T1000 (cell line): ENCODE data around the gene RND3.

Experiments used
- DNase-seq: peaks from one replicate; lab custom pipeline; 2025; ENCODE audit warnings: mixed read lengths; lab: John Stamatoyannopoulos, UW

The RND3 gene

DNA sequence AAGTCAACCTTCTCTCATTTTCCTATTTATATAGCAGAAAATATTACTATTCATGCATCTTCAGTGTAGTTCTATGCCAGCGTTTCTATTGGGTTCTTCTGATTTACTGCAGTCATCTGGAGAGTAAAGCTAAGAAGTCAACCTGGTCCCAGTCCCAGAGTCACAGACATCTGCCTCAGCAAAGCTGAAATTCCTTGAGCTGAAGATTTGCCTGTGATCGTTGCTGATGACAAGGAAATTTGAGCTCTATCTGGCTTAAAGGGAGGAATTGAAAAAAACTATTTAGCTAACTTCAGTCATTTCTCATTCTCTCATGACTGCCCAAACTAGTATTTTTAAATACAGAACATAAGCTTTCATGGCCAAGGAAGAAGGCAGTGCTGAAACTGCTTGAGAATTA lies 45.7 kb downstream of the RND3 start:
- no peak for DNase-seq

GRCh38 chr2:150441226-150441625 lies 46.2 kb downstream of the RND3 start:
- DNase-seq, result no peak

GRCh38 chr2:150438654-150439053 lies 48.8 kb downstream of the RND3 start:
- DNase-seq, result no peak

DNA sequence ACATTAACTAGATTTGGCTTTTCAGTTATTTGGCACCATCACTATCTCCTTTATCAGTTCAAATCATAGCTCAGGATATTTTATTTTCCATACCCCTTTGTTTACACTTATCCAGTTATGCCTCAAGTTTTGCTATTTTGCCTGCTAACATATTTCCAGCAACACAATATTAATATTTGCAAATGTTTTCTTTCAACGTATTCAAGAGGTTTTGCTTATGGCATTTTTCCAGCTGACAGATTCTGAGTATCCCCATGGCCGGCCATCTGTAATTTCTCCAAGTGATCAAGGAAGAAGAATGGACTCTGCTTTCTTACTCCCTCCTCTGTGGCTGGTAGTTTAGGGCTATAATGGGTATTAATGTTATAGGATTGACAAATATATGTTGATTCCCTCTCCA lies 49.4 kb downstream of the RND3 start:
- no peak for DNase-seq

DNA sequence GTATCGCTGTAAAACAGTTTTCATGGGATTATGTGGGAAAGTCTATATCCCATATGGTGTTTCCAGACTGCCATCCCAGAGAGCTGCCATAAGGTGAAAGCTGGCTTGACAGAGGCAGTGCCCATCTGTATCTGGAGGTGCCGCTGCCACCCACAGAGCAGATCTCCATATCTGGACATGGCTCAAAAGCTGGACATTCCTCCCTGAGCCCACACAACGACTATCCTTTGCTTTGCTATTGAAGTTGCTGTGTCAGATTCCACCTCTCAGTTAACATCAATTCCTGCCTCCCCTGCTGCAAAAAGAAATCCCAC lies 55.2 kb downstream of the RND3 start:
- DNase-seq, result no peak

DNA sequence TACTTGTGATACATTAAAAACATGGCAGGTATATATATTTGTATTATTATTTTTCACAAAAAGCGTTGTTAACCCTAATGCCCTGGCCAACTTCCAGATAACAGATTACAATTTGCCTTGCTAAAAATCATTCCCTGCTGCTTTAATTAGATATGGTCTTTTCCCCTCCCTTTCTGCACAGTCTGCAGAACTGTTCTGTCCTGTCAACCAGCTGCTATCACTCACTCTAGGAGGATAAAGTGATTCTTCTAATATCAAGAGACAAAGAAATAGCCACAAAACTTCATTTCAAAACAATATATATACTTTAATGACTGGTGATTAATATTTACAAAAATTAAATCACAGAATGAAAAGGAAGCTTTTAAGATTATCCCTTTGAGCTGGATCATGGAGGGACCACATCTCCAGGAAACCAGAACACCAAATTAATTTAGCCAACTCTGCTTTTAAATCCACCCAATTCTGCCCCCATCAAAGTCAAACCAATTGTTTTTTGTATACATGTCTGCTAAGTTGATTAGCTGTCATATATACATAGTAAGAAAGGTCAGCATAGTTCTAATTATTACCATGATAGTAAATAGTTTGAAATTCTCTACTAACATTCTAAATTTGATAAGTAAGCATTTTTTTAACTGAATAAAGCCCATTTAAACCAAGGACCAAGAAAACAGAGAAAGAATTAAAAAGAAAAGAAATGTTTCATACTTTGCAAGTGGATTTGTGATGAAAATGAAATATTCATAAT lies 55.7 kb downstream of the RND3 start:
- no peak for DNase-seq

- DNase-seq, result no peak
Observed at GRCh38 chr2:150429384-150429961, 58.0 kb downstream of the RND3 start.

DNA sequence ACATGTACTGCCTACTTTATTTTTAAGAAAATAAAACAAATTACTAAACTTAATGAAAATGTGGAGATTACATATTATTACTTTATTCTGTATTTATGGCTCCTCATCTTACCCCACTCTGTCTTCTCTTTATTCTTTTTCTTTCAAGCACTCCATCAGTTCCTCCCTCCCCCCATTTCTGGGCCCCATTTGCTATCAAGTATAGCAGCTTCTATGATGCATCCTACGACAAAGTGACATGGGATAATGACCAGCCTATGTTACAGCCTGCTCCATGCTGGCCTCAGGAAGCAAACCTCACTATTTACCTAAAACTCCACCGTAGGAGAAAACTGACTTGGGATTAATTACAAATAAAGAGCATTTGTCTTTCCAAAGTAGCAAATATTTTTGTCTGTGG lies 58.8 kb downstream of the RND3 start:
- no peak for DNase-seq

DNA sequence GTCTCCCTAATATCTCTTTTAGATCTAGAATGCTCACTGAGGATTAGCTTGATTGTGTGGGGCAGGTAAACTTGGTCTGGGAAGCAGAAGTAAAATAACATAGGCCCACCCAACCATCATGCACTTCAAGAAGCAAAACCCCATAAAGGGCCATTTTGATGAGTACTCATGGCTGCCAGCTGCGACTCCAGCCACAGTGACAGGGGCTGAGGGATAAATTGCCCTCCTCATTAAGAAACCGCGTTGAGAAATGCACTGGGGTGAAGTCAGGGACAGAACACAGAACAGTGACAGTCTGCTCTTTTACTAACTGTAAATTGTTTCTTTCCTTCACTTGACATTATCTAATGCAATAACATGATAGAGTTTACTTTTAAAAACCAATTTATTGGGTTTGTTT lies 60.2 kb downstream of the RND3 start:
- DNase-seq, result no peak

DNA sequence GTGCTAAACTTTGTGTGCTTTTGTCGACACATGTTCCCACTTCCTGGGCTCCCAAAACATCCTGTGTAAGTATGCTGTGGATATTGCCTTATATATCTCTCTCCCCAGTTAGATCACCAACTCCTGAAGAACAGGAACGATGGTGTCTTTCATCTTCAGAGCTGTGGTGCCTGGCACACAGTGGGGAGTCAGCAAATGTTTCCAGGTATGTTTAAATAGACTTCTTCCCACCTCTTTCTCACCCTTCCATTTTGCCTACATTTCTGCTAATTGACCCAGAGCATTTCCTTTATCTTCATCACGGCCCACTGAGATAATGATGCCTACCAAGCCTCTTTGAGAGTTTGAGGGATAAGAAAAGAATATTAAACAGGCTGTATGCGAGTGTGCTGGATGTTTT lies 60.7 kb downstream of the RND3 start:
- no peak for DNase-seq

GRCh38 chr2:150426315-150426714 lies 61.2 kb downstream of the RND3 start:
- DNase-seq, result no peak

GRCh38 chr2:150425121-150425955 lies 62.1 kb downstream of the RND3 start:
- no peak for DNase-seq

DNA sequence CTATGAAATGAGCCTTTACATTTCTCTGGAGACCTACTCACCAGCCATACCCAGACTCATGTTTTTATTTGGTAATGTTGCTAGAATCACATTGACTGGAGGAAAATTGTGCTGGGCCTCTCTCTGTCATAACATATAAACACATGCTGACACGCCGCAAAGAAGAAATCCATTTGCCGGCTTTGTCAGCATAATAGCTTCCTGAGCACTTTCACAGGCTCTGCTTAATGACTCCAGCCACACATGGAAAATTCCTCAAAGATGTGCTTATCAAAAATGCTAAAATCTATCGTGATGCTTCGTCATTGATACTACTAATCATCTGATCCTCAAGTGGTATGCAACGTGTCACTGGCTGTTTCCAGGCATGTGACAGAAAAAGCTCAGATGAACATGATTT lies 63.1 kb downstream of the RND3 start:
- DNase-seq, result no peak

- DNase-seq, result no peak
Observed at GRCh38 chr2:150421126-150421651, 66.3 kb downstream of the RND3 start.

- no peak for DNase-seq
Observed at GRCh38 chr2:150418916-150419315, 68.6 kb downstream of the RND3 start.
